Measurements from ENCODE around the gene RRP12. TPM values are rescaled to one million over a fixed set of nuclear protein-coding genes. Genes with fewer than 3 reads are reported as not detected.
A peak's percentile ranks its signal among the peaks of the same experiment; 100 is the strongest.

The RRP12 gene
- total RNA-seq, 1 donor from 2014 or later = 26.8 TPM

DNA sequence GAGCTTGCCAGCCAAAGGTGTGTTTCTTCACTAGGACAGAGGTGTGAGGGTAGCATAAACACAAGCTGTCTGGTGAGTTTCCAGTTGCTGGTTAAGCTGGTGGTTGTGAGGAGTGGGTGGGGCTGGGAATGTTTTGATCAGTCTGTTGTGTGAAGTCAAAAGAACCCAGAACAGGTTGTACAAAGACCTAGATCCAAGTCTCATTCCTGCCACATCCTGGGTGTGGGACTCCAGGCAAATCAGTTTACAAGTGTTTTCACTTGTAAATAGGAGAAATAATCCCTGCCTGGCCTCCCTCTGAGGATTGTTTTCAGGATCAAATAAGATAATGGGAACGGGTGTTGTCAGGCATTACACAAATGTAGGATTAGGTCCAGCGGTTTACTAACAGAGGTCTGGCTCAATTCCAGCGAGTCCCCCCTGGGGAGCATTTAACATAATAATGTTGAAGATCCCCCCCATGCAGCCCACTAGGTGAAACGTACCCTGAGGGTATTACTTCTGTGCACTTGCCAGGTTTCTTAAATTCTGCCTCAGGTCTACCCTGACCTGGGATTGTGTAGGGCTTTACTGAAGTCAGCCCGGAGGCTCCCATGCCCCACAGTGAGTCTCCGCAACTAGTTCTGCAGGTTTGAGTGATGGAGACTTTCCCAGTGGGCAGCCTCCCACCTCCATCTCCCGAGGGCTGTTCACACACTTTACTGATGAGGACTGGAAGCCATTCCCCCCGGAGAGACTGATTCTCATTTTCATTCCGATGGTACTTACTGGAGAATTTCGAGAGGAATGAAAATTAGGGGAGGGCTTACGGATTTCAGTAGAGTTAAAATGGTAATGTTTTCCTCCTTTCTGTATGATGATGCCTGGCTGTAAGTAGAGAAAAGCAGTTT is 64.0 kb downstream of the RRP12 start:
- Mint-ChIP-seq H3K4me1 (ENCODE audit: low read depth, unreplicated experiment) (peaks cover 31% of the 10 kb centered on the region), H3K36me3 (ENCODE audit: unreplicated experiment) (no peaks in the 10 kb centered on the region), H3K27me3 (ENCODE audit: unreplicated experiment) (peaks cover 7% of the 10 kb centered on the region), H3K4me3 (ENCODE audit: unreplicated experiment) (peak overlapping the region; percentile 57), H3K27ac (ENCODE audit: unreplicated experiment) (no peak overlapping the region), H3K9me3 (ENCODE audit: unreplicated experiment) (peaks cover 10% of the 10 kb centered on the region)
- TF ChIP-seq, protein P1, sequence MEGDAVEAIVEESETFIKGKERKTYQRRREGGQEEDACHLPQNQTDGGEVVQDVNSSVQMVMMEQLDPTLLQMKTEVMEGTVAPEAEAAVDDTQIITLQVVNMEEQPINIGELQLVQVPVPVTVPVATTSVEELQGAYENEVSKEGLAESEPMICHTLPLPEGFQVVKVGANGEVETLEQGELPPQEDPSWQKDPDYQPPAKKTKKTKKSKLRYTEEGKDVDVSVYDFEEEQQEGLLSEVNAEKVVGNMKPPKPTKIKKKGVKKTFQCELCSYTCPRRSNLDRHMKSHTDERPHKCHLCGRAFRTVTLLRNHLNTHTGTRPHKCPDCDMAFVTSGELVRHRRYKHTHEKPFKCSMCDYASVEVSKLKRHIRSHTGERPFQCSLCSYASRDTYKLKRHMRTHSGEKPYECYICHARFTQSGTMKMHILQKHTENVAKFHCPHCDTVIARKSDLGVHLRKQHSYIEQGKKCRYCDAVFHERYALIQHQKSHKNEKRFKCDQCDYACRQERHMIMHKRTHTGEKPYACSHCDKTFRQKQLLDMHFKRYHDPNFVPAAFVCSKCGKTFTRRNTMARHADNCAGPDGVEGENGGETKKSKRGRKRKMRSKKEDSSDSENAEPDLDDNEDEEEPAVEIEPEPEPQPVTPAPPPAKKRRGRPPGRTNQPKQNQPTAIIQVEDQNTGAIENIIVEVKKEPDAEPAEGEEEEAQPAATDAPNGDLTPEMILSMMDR (IDR thresholded peaks at IDR 0.05; ENCODE audit: partially characterized antibody, unreplicated experiment) = no peak
- peak; percentile 31 for DNase-seq

DNA sequence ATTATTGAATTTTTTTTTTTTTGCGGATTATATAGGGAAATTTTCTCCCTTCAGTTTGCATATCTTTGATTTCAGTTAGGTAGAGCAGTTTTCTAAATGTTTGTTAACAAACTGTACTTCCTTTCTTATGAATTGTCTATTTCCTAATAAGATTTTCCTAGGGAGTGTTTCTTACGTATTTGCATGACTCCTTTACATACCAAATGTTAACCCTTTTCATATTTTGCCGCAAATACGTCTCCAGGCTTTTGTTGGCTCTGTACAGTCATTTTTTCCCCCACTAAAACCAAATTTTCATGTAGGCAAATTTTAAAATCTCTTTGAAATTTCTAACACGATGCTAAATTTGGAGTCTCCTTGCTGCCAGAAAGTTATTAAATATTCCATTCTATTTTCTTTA is 64.7 kb downstream of the RRP12 start:
- peaks cover 34% of the 10 kb centered on the region for H3K4me1 Mint-ChIP-seq (ENCODE audit: low read depth, unreplicated experiment)
- H3K27me3 Mint-ChIP-seq (ENCODE audit: unreplicated experiment) = peaks cover 7% of the 10 kb centered on the region
- peak overlapping the region; percentile 8 for H3K4me3 Mint-ChIP-seq (ENCODE audit: unreplicated experiment)
- no peaks in the 10 kb centered on the region for H3K36me3 Mint-ChIP-seq (ENCODE audit: unreplicated experiment)
- TF ChIP-seq, protein P1 (IDR thresholded peaks at IDR 0.05; ENCODE audit: partially characterized antibody, unreplicated experiment) = no peak
- peaks cover 10% of the 10 kb centered on the region for H3K9me3 Mint-ChIP-seq (ENCODE audit: unreplicated experiment)
- no peak overlapping the region for H3K27ac Mint-ChIP-seq (ENCODE audit: unreplicated experiment)
- no peak for DNase-seq

DNA sequence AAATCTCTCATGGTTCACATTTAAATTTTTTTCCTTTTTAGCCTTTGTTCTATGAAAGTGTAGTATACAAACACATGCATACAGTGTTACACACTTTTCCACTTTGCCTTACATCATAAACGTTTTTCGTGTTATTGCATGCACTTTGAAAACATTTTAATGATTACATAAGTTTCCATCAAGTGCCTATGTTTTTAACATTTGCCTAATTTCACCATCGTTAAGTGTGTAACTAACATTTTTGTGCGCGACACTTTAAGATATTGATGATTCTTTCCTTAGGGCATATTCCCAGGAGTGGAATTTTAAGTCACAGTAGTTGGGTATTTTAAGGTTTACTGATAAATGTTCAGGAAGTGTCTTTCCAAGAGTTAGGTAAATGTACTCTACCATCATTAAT is 65.1 kb downstream of the RRP12 start:
- TF ChIP-seq, protein P1 (IDR thresholded peaks at IDR 0.05; ENCODE audit: partially characterized antibody, unreplicated experiment) = no peak
- Mint-ChIP-seq H3K36me3 (ENCODE audit: unreplicated experiment) (no peaks in the 10 kb centered on the region), H3K9me3 (ENCODE audit: unreplicated experiment) (peaks cover 10% of the 10 kb centered on the region), H3K4me1 (ENCODE audit: low read depth, unreplicated experiment) (peaks cover 34% of the 10 kb centered on the region), H3K27ac (ENCODE audit: unreplicated experiment) (no peak overlapping the region), H3K4me3 (ENCODE audit: unreplicated experiment) (peak overlapping the region; percentile 42), H3K27me3 (ENCODE audit: unreplicated experiment) (peaks cover 7% of the 10 kb centered on the region)
- no peak for DNase-seq

DNA sequence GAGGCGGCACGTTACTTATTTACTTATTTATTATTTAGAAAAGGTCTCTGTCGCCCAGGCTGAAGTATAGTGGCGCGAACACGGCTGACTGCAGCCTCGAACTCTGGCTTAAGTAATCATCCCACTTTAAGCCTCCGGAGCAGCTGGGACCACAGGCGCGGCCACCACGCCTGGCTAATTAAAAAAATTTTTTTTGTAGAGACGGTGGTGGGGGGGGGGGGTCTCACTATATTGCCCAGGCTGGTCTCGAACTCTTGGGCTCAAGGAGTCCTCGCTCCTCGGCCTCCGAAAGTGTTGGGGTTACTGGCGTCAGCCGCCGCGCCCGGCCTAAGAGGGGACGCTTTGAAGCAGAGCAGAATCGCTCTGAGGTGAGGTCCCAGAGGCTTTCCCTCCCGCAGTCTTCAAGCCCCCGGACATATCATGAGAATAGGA is 65.9 kb downstream of the RRP12 start:
- peak overlapping the region; percentile 59 for H3K4me3 Mint-ChIP-seq (ENCODE audit: unreplicated experiment)
- DNase-seq = no peak
- H3K27ac Mint-ChIP-seq (ENCODE audit: unreplicated experiment) = no peak overlapping the region
- peaks cover 10% of the 10 kb centered on the region for H3K9me3 Mint-ChIP-seq (ENCODE audit: unreplicated experiment)
- peaks cover 34% of the 10 kb centered on the region for H3K4me1 Mint-ChIP-seq (ENCODE audit: low read depth, unreplicated experiment)
- H3K36me3 Mint-ChIP-seq (ENCODE audit: unreplicated experiment) = peaks cover under 1% of the 10 kb centered on the region
- TF ChIP-seq, protein P1 (IDR thresholded peaks at IDR 0.05; ENCODE audit: partially characterized antibody, unreplicated experiment) = no peak
- H3K27me3 Mint-ChIP-seq (ENCODE audit: unreplicated experiment) = peaks cover 7% of the 10 kb centered on the region

Measured in glutamatergic neuron (in vitro differentiated cells).